ENCODE data around the gene AKAP6. TPM values are rescaled to one million over a fixed set of nuclear protein-coding genes. Genes with fewer than 3 reads are reported as not detected.

Gene AKAP6
- total and polyA plus RNA-seq, 12 donors = 0.71 to 24.7 (median 8.1) TPM

DNA sequence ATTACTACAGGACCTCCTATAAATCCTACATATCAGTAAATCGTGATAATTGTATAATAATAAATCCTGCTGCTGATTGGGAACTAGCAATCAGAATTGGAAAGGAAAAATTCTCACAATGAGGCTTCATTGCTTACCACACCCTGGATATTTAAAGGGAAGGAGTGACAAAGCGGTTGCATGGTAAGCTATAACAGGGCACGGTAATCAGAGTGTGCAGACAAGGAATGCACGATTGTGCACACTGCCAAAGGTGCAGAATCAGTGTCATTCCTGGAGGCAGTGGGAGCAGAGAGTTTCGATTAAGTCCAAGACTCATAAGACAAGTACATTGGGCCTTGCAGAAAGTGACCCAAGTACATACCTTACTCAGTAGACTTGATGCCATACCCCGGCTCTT lies 332.1 kb downstream of the AKAP6 start:
- Histone ChIP-seq H3K27ac (no peak overlapping the region), H3K4me3 (no peak overlapping the region), H3K36me3 (replicated peaks in 1 of 2) (no peaks in the 10 kb centered on the region), H3K9me3 (replicated peaks in 1 of 3) (no peaks in the 10 kb centered on the region), H3K27me3 (no peaks in the 10 kb centered on the region), H3K4me1 (replicated peaks in 1 of 2) (no peaks in the 10 kb centered on the region)
- 73 to 90% (median 77%) methylated on average over 6 of the region's 6 CpGs for WGBS, 4 donors
- intact Hi-C loops (cut with DNase I) = no loop called here
- TF ChIP-seq CTCF (IDR thresholded peaks at IDR 0.05) = no peak
- no peak for TF ChIP-seq POLR2A (IDR thresholded peaks at IDR 0.05)
- no peak for DNase-seq

GRCh38 chr14:32662211-32662610 lies 333.1 kb downstream of the AKAP6 start:
- 60 to 86% (median 70%) methylated on average over 1 of the region's 1 CpG for WGBS, 4 donors
- no peak overlapping the region for H3K27ac ChIP-seq
- no peaks in the 10 kb centered on the region for H3K36me3 ChIP-seq (replicated peaks in 1 of 2)
- no peak for DNase-seq
- intact Hi-C loops (cut with DNase I) = no loop called here
- TF ChIP-seq POLR2A (IDR thresholded peaks at IDR 0.05) (no peak), CTCF (IDR thresholded peaks at IDR 0.05) (no peak)
- no peaks in the 10 kb centered on the region for H3K9me3 ChIP-seq (replicated peaks in 1 of 3)
- no peaks in the 10 kb centered on the region for H3K4me1 ChIP-seq (replicated peaks in 1 of 2)
- H3K27me3 ChIP-seq = no peaks in the 10 kb centered on the region
- H3K4me3 ChIP-seq = no peak overlapping the region

DNA sequence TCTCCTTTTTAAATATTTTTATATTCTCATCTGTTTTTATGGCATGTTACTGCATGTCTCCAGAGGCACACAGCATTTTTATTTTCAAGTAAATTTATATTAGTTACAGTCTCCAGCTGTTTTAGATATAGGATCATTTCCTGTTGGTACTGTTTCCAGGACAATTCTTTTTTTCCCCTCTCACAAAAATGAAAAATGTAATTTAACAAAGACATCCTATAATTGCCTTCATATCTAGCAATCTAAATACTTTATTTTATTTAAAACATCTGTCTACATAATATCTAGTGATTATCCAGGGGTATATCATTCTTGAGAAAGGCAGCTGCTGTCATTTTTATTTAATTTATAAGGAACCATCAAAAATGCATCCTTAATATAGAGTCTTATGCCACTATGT lies 337.2 kb downstream of the AKAP6 start:
- H3K9me3 ChIP-seq (replicated peaks in 1 of 3) = no peaks in the 10 kb centered on the region
- no peak overlapping the region for H3K27ac ChIP-seq
- H3K27me3 ChIP-seq = no peaks in the 10 kb centered on the region
- no peak overlapping the region for H3K4me3 ChIP-seq
- H3K36me3 ChIP-seq (replicated peaks in 1 of 2) = no peaks in the 10 kb centered on the region
- TF ChIP-seq POLR2A (IDR thresholded peaks at IDR 0.05) = no peak
- no peak for TF ChIP-seq CTCF (IDR thresholded peaks at IDR 0.05)
- intact Hi-C loops (cut with DNase I) = no loop called here
- no peaks in the 10 kb centered on the region for H3K4me1 ChIP-seq (replicated peaks in 1 of 2)
- DNase-seq = no peak

DNA sequence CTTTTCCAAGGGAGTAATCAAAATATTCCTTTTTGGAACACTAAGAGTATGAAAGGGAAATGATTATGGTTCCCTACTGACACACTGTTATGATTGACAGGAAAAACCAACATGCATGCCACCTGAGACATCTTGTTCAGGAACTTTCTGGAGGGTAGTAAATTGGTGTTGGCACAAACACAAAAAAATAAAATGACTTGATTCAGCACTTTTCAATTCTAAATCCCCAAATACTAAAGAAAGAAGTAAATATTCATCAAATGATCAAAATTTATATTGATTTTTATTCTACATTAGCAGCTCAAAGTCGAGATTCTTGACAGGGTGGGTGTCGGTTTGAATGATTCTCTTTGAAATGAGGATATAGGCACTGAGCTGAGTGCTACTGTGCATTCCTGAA lies 338.2 kb downstream of the AKAP6 start:
- Histone ChIP-seq H3K36me3 (replicated peaks in 1 of 2) (no peaks in the 10 kb centered on the region), H3K4me3 (no peak overlapping the region), H3K9me3 (replicated peaks in 1 of 3) (no peaks in the 10 kb centered on the region), H3K4me1 (replicated peaks in 1 of 2) (no peaks in the 10 kb centered on the region), H3K27me3 (no peaks in the 10 kb centered on the region), H3K27ac (no peak overlapping the region)
- no peak for DNase-seq
- intact Hi-C loops (cut with DNase I) = no loop called here
- WGBS, 4 donors = 77 to 85% (median 83%) methylated on average over 2 of the region's 2 CpGs
- no peak for TF ChIP-seq POLR2A (IDR thresholded peaks at IDR 0.05)
- no peak for TF ChIP-seq CTCF (IDR thresholded peaks at IDR 0.05)

All from adrenal gland (tissue), 12 donors.